Measurements from ENCODE around the gene GAA. TPM values are rescaled to one million over a fixed set of nuclear protein-coding genes. Genes with fewer than 3 reads are reported as not detected.

The GAA gene
- total RNA-seq, 4 donors from 2014 or later = 39.4 to 59.9 (median 45.3) TPM

DNA sequence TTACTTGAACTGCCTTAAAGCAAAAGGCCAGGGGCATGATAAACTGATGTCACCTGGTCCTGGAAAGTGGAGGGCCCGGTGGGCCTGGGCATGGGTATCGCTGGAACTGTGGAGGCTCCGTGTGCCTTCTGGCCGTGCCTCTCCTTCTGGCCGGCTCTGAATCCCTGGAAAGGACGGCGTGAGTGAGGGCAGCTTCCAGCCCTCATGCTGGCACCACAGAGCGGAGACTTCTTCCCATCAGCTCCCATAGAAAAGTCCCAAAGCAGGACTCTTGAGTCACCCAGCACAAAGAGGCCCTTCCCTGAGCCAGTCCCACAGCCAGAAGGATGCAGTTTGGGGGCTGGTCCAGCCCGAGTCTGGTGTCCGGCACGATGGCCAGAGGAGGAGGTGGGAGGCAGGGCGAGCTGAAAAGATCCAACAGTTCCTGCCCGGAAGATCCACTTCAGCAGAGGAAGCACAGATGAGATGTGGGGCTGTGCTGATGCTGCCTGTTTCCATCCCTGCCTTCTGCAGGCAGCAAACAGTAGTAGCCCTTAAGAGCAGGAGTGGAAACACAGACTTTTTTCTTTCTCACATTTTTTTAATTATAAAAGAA lies 7.8 kb downstream of the GAA start:
- Histone ChIP-seq H3K4me1 (peaks cover 19% of the 10 kb centered on the region), H3K4me3 (no peak overlapping the region), H3K36me3 (peaks cover 31% of the 10 kb centered on the region), H3K9me3 (no peaks in the 10 kb centered on the region), H3K27ac (no peak overlapping the region), H3K27me3 (no peaks in the 10 kb centered on the region)
- DNase-seq (ENCODE audit: low spot score in 2 of 2) = peak; percentile 20 to 46
- TF ChIP-seq, protein P1, sequence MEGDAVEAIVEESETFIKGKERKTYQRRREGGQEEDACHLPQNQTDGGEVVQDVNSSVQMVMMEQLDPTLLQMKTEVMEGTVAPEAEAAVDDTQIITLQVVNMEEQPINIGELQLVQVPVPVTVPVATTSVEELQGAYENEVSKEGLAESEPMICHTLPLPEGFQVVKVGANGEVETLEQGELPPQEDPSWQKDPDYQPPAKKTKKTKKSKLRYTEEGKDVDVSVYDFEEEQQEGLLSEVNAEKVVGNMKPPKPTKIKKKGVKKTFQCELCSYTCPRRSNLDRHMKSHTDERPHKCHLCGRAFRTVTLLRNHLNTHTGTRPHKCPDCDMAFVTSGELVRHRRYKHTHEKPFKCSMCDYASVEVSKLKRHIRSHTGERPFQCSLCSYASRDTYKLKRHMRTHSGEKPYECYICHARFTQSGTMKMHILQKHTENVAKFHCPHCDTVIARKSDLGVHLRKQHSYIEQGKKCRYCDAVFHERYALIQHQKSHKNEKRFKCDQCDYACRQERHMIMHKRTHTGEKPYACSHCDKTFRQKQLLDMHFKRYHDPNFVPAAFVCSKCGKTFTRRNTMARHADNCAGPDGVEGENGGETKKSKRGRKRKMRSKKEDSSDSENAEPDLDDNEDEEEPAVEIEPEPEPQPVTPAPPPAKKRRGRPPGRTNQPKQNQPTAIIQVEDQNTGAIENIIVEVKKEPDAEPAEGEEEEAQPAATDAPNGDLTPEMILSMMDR (IDR thresholded peaks at IDR 0.05) = no peak
- 73% methylated on average over 8 of the region's 13 CpGs for WGBS

DNA sequence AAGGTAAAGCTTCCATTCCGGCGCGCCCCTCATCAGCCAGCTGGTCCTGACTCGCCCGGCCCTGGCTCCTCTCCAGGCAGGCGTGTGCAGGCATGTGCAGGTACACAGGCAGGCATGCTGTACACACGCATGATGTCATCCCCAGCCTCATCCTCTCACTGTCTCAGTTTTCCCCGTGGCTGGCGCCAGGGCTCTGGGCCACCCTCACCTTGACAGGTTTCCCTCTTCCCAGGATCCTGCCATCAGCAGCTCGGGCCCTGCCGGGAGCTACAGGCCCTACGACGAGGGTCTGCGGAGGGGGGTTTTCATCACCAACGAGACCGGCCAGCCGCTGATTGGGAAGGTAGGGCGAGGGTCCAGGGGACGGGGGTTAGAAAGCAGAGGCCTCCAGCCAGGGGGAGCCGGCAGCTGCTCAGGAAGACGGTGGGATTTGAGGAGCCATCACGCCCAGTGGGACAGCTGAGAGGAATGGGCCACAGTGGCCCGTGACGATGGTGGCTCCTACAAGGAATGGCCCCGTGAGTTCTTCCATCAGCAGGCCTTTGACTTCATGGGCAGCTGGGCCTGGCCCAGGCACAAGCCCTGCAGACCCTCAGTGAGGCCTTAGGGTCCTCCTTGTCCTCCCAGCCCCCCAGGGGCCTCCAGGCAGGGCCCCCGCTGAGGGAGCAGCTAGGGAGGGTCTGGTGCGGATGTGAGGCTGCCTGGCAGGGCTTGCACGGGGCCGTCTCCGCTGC lies 8.5 kb downstream of the GAA start:
- no peak for TF ChIP-seq EP300 (IDR thresholded peaks at IDR 0.05)
- 62% methylated on average over 27 of the region's 30 CpGs for WGBS
- DNase-seq (ENCODE audit: low spot score in 2 of 2) = peak; percentile 61 to 76
- Histone ChIP-seq H3K27me3 (no peaks in the 10 kb centered on the region), H3K27ac (no peak overlapping the region), H3K4me3 (no peak overlapping the region), H3K9me3 (no peaks in the 10 kb centered on the region), H3K4me1 (peaks cover 14% of the 10 kb centered on the region), H3K36me3 (peaks cover 31% of the 10 kb centered on the region)

DNA sequence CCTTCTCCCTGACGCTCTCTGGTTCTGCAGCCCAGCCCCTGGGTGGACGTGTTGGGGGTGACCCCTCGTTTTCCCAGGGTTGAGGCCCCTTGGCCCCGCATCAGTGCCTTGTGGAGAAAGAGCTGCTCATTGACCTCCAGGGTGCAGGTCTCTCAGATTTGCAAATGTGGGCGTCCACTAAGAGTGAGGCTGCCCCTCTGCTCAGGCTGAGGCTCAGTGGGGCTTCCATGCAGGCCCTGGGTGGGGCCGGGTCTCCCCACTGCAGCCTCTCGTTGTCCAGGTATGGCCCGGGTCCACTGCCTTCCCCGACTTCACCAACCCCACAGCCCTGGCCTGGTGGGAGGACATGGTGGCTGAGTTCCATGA lies 9.0 kb downstream of the GAA start:
- DNase-seq (ENCODE audit: low spot score in 2 of 2) = no peak
- Histone ChIP-seq H3K4me1 (peaks cover 14% of the 10 kb centered on the region), H3K27me3 (no peaks in the 10 kb centered on the region), H3K27ac (no peak overlapping the region), H3K9me3 (no peaks in the 10 kb centered on the region), H3K4me3 (no peak overlapping the region), H3K36me3 (peaks cover 31% of the 10 kb centered on the region)
- TF ChIP-seq, protein P1 (IDR thresholded peaks at IDR 0.05) = no peak
- no peak for TF ChIP-seq EP300 (IDR thresholded peaks at IDR 0.05)
- no peak for TF ChIP-seq POLR2A (IDR thresholded peaks at IDR 0.05)
- TF ChIP-seq POLR2AphosphoS5 (IDR thresholded peaks at IDR 0.05) = no peak
- 87% methylated on average over 3 of the region's 9 CpGs for WGBS

DNA sequence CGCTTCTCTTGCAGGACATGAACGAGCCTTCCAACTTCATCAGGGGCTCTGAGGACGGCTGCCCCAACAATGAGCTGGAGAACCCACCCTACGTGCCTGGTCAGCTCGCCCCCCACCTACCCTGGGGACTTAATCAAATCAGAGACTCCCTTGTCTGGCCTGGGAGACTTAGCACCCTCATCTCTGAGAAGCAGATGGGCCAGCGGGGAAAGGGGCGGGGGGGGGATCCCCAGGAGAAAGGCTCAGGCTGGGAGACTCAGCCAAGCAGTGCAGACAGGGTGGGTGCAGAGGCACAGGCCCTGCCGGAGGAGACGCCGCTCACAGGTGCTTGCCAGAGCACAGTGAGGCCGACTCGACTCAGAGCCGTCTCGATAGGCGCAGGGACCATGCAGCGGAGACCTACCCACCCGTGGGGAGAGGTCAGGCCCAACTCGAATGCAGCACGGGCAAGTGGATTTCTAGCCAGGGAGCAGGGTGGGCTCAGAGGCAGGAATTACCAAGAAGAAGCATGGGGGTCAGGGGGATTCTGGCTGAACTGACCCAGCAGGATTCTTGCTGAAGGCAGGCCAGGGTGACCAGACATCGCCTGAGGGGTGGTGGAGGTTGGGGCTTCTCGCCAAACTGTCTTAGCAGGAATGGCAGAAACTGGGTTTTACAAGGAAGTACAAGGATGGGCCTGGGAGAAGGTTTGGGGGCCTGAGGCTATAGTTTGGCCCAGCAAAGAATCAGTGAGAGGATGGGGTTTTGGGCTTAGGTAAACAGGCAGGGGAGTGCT lies 9.7 kb downstream of the GAA start:
- Histone ChIP-seq H3K36me3 (peaks cover 31% of the 10 kb centered on the region), H3K4me3 (no peak overlapping the region), H3K27me3 (no peaks in the 10 kb centered on the region), H3K9me3 (no peaks in the 10 kb centered on the region), H3K27ac (no peak overlapping the region), H3K4me1 (peaks cover 11% of the 10 kb centered on the region)
- 90% methylated on average over 21 of the region's 21 CpGs for WGBS
- peak; percentile 53 to 71 for DNase-seq (ENCODE audit: low spot score in 2 of 2)
- TF ChIP-seq POLR2AphosphoS5 (IDR thresholded peaks at IDR 0.05) (no peak), EP300 (IDR thresholded peaks at IDR 0.05) (no peak), POLR2A (IDR thresholded peaks at IDR 0.05) (no peak)
- TF ChIP-seq, protein P1 (IDR thresholded peaks at IDR 0.05) = no peak

DNA sequence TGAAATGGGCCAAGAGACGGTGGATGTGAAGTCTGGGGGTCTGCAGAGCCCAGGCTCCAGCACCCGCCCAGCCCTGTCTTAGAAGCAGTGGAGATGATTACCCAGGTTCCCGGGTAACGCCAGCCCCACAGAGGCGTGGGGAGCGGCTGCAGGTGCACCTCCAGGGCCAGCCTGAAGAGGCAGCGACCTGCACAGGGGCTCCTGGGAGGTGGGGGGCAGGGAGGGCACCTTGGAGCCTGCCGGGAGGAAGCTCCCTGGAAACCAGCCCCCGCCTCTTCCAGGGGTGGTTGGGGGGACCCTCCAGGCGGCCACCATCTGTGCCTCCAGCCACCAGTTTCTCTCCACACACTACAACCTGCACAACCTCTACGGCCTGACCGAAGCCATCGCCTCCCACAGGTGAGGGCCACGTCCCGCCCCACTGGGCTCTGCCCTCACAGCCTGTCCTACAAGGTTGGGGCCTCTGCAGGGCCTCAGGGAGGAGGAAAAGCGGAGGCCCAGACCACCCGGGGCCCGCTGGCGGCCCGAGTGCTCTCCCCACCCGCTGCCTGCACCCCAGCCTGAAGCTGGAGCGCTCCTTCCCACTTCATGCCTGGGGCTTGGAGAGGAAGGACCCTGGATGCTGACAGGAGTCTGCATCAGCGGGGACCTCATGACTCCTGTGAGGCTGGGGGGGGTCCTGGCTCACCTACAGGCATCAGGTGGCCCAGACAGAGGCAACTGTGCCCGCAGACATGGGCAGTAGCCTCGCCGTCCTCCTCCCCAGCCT lies 10.5 kb downstream of the GAA start:
- Histone ChIP-seq H3K4me1 (peaks cover 10% of the 10 kb centered on the region), H3K9me3 (no peaks in the 10 kb centered on the region), H3K4me3 (no peak overlapping the region), H3K27me3 (no peaks in the 10 kb centered on the region), H3K36me3 (peaks cover 33% of the 10 kb centered on the region), H3K27ac (no peak overlapping the region)
- peak; percentile 43 to 63 for DNase-seq (ENCODE audit: low spot score in 2 of 2)
- 84% methylated on average over 14 of the region's 26 CpGs for WGBS
- no peak for TF ChIP-seq EP300 (IDR thresholded peaks at IDR 0.05)
- TF ChIP-seq, protein P1 (IDR thresholded peaks at IDR 0.05) = no peak
- no peak for TF ChIP-seq POLR2A (IDR thresholded peaks at IDR 0.05)
- no peak for TF ChIP-seq POLR2AphosphoS5 (IDR thresholded peaks at IDR 0.05)
